ENCODE data around the gene ZNHIT2.

DNA sequence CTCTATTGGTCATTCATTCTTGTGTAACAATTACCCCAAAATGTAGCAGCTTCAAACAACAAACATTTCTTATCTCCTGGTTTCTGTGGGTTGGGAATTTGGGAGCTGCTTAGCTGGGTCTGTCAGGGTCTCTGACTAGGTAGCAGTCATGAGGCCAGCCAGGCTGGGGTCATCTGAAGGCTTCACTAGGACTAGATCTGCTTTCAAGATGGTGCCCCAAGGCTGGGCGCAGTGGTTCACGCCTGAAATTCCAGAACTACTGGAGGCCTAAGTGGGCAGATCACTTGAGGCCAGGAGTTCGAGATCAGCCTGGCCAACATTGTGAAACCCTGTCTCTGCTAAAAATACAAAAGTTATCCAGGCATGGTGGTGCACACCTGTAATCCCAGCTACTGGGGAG, 39.4 kb upstream of the ZNHIT2 start:
- TF ChIP-seq EZH2 (IDR thresholded peaks at IDR 0.05; ENCODE audit: insufficient read depth, poor library complexity, severe bottlenecking) (no peak), EZH2phosphoT487 (IDR thresholded peaks at IDR 0.05; ENCODE audit: insufficient read depth, low read depth) (no peak)

Measured in GM23248 (cell line).